Measurements from ENCODE around the gene ZCWPW1. TPM values are rescaled to one million over a fixed set of nuclear protein-coding genes. Genes with fewer than 3 reads are reported as not detected.
A peak's percentile ranks its signal among the peaks of the same experiment; 100 is the strongest.

Gene ZCWPW1
- polyA plus RNA-seq, 1 of the 3 experiments (the other 2 are of a cell fraction): 4.1 TPM

DNA sequence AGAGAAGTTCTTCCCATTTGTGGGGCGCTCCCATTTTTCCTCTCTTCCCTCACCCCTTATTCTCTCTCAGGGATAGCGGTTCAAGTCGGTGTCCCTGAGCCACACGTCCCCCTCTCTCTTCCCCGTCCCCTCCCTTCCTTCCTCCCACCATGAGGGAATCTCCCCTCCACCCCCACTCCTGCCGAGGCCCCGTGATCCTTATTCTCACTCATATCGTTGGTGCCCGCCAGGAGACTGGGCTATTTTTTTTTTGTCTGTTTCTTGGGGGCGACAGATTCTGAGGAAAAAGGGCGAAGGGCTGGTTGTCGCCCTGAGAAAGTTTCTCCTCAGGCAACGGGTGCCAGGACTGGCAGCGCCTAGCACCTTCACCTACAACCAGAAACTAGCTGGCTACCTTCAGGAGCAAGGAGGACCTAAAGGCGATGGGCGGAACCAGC is 723 bp downstream of the ZCWPW1 start:
- H3K36me3 ChIP-seq (replicated peaks in 1 of 2; ENCODE audit: control insufficient read depth in 1 of 2, insufficient read depth in 2 of 2, low read length in 1 of 2): peaks cover 18 to 19% of the 10 kb centered on the region in 2 experiments
- H3K4me1 ChIP-seq (ENCODE audit: control insufficient read depth in 1 of 2, insufficient read depth in 2 of 2, low read depth in 1 of 2, low read length in 1 of 2): peaks cover 17 to 27% of the 10 kb centered on the region in 2 experiments; a peak in 3 of 4 replicates
- no peaks in the 10 kb centered on the region for H3K9me2 ChIP-seq
- ChIA-PET CTCF (interaction anchor here (0.7 to 3.2 kb wide), 5 partner anchors 20 to 297 kb away, joined by 3 to 23 read pairs (median 5); partner anchors contain the start of gene NYAP1), POLR2A (interaction anchor here (0.7 to 3.3 kb wide), 14 partner anchors 8 to 1019 kb away, joined by 3 to 12 read pairs (median 6); partner anchors contain the start of genes AP4M1, BUD31, FBXO24 and GPC2)
- H3K27me3 ChIP-seq (ENCODE audit: insufficient read depth): no peaks in the 10 kb centered on the region
- peak overlapping the region; percentile 97; the same call in 1 of the 2 replicates for H3K4me2 ChIP-seq
- H3F3A ChIP-seq (replicated peaks; ENCODE audit: insufficient read depth): peaks cover 12% of the 10 kb centered on the region
- peaks cover 13% of the 10 kb centered on the region for H4K20me1 ChIP-seq (ENCODE audit: insufficient read depth)
- H3K27ac ChIP-seq (ENCODE audit: low read depth in 2 of 2, low read length in 1 of 2): peak overlapping the region in 1 of 2 experiments; percentile 100; a peak in 2 of 4 replicates
- peak overlapping the region in 1 of 2 experiments; percentile 95; a peak in 2 of 4 replicates for H3K4me3 ChIP-seq (ENCODE audit: low read depth in 2 of 2, low read length in 1 of 2)
- WGBS (ENCODE audit: low lambda C conversion rate): 79% methylated on average over 16 of the region's 16 CpGs
- H2AFZ ChIP-seq (ENCODE audit: low read depth): peak overlapping the region; percentile 84
- peaks cover 32% of the 10 kb centered on the region for H3K79me2 ChIP-seq (ENCODE audit: insufficient read depth)
- no peak for DNase-seq
- TF ChIP-seq YY1 (IDR thresholded peaks at IDR 0.05; ENCODE audit: low read depth) (no peak), EZH2phosphoT487 (IDR thresholded peaks at IDR 0.05; ENCODE audit: borderline replicate concordance, low read depth) (no peak), TCF12 (IDR thresholded peaks at IDR 0.05) (no peak), GABPA (IDR thresholded peaks at IDR 0.05; ENCODE audit: low read depth) (no peak), MEF2A (IDR thresholded peaks at IDR 0.05; ENCODE audit: borderline replicate concordance, low read depth) (no peak), POLR2AphosphoS5 (IDR thresholded peaks at IDR 0.05; ENCODE audit: low read depth, low read length) (no peak), FOXJ3 (CRISPR knock-in tag; IDR thresholded peaks at IDR 0.05) (no peak), TAF1 (IDR thresholded peaks at IDR 0.05; ENCODE audit: borderline replicate concordance, low read depth, low read length) (no peak)
- TF ChIP-seq, protein P1, sequence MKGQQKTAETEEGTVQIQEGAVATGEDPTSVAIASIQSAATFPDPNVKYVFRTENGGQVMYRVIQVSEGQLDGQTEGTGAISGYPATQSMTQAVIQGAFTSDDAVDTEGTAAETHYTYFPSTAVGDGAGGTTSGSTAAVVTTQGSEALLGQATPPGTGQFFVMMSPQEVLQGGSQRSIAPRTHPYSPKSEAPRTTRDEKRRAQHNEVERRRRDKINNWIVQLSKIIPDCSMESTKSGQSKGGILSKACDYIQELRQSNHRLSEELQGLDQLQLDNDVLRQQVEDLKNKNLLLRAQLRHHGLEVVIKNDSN (IDR thresholded peaks at IDR 0.05; ENCODE audit: borderline replicate concordance, low read depth): no peak
- TF ChIP-seq, protein P2, sequence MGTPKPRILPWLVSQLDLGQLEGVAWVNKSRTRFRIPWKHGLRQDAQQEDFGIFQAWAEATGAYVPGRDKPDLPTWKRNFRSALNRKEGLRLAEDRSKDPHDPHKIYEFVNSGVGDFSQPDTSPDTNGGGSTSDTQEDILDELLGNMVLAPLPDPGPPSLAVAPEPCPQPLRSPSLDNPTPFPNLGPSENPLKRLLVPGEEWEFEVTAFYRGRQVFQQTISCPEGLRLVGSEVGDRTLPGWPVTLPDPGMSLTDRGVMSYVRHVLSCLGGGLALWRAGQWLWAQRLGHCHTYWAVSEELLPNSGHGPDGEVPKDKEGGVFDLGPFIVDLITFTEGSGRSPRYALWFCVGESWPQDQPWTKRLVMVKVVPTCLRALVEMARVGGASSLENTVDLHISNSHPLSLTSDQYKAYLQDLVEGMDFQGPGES (IDR thresholded peaks at IDR 0.05; ENCODE audit: low read depth, low read length): no peak
- TF ChIP-seq, protein P3, sequence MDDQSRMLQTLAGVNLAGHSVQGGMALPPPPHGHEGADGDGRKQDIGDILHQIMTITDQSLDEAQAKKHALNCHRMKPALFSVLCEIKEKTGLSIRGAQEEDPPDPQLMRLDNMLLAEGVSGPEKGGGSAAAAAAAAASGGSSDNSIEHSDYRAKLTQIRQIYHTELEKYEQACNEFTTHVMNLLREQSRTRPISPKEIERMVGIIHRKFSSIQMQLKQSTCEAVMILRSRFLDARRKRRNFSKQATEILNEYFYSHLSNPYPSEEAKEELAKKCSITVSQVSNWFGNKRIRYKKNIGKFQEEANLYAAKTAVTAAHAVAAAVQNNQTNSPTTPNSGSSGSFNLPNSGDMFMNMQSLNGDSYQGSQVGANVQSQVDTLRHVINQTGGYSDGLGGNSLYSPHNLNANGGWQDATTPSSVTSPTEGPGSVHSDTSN (IDR thresholded peaks at IDR 0.05): no peak
- TF ChIP-seq, protein P4, sequence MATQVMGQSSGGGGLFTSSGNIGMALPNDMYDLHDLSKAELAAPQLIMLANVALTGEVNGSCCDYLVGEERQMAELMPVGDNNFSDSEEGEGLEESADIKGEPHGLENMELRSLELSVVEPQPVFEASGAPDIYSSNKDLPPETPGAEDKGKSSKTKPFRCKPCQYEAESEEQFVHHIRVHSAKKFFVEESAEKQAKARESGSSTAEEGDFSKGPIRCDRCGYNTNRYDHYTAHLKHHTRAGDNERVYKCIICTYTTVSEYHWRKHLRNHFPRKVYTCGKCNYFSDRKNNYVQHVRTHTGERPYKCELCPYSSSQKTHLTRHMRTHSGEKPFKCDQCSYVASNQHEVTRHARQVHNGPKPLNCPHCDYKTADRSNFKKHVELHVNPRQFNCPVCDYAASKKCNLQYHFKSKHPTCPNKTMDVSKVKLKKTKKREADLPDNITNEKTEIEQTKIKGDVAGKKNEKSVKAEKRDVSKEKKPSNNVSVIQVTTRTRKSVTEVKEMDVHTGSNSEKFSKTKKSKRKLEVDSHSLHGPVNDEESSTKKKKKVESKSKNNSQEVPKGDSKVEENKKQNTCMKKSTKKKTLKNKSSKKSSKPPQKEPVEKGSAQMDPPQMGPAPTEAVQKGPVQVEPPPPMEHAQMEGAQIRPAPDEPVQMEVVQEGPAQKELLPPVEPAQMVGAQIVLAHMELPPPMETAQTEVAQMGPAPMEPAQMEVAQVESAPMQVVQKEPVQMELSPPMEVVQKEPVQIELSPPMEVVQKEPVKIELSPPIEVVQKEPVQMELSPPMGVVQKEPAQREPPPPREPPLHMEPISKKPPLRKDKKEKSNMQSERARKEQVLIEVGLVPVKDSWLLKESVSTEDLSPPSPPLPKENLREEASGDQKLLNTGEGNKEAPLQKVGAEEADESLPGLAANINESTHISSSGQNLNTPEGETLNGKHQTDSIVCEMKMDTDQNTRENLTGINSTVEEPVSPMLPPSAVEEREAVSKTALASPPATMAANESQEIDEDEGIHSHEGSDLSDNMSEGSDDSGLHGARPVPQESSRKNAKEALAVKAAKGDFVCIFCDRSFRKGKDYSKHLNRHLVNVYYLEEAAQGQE (IDR thresholded peaks at IDR 0.05; ENCODE audit: low read depth, low read length): no peak; the same call in 1 of the 2 replicates
- no peaks in the 10 kb centered on the region for H3K9me3 ChIP-seq
- H3K9ac ChIP-seq: no peak overlapping the region

Measured in SK-N-SH (cell line).